K562 (cell line): ENCODE measurements around the gene HAL. TPM values are rescaled to one million over a fixed set of nuclear protein-coding genes. Genes with fewer than 3 reads are reported as not detected.

Source experiments
- ATAC-seq: fragments of 200-7000 bp; cut with Tn5 transposase; 3 replicates; pipeline ENCODE4 v1.9.1; 2020; ENCODE audit warnings: moderate library complexity
- BruUV-seq: library from RNA; stranded (reverse); fragments of 400-500 nt; replicated peaks from 2 replicates; lab custom pipeline; 2021; lab: Mats Ljungman, UMichigan
- CTCF ChIA-PET: fragments of 300-600 bp; formaldehyde crosslinking; extraction: SDS; loops from one replicate; lab custom pipeline; 2021; ENCODE audit warnings: low intra/inter-chr PET ratio; lab: Yijun Ruan, JAX
- POLR2A ChIA-PET: fragments of 300-600, 350-650 bp; sonication (Branson Sonifier 250); formaldehyde crosslinking; extraction: SDS; loops from one replicate; lab custom pipeline; 2021; ENCODE audit warnings: antibody characterized with exemption, inconsistent platforms; lab: Yijun Ruan, JAX
- DNase-seq, 4 experiments: peaks; one replicate each; pipeline versions ENCODE4 v3.0.0 to v3.0.0-alpha.2; 2011 to 2018; ENCODE audit warnings: low spot score in 3 of 4, mixed read lengths in 3 of 4; ENCODE audit errors: extremely low read depth in 1 of 4
- FAIRE-seq: peaks from 2 replicates; lab custom pipeline; 2011; peaks lifted over from hg19 to GRCh38; lab: Jason Lieb, UNC
- H2AFZ ChIP-seq: 2 replicates; pipeline ENCODE4 v1.6.0; 2011; ENCODE audit warnings: low read depth, low read length, control low read depth, inconsistent platforms
- H3K27ac ChIP-seq: fragments of 200-600 bp; 3 replicates; pipeline ENCODE4 v1.8.0; 2011; ENCODE audit warnings: low read depth, mild to moderate bottlenecking, control low read depth, inconsistent platforms, low read length, moderate library complexity, mixed read lengths; ENCODE audit errors: extremely low read depth
- H3K27me3 ChIP-seq, 2 experiments: fragments of 300-600 bp in 1 of 2; 2 replicates in 1 of 2; 3 replicates in 1 of 2; pipeline versions ENCODE4 v1.6.0 to v1.8.0; 2011; ENCODE audit warnings: inconsistent platforms in 2 of 2, low read length in 2 of 2, mild to moderate bottlenecking in 1 of 2, mixed read lengths in 1 of 2, moderate library complexity in 1 of 2; ENCODE audit not compliant: control insufficient read depth in 2 of 2, insufficient read depth in 2 of 2
- H3K36me3 ChIP-seq: fragments of 300-600 bp; 3 replicates; pipeline ENCODE4 v1.8.0; 2011; ENCODE audit warnings: mild to moderate bottlenecking, low read length, inconsistent platforms; ENCODE audit not compliant: control insufficient read depth, insufficient read depth
- H3K4me1 ChIP-seq, 2 experiments: fragments of 200-600 bp in 1 of 2; replicated peaks in 1 of 2; 2 replicates in 1 of 2; 3 replicates in 1 of 2; pipeline versions ENCODE4 v1.5.1 to v1.8.0; 2011; ENCODE audit warnings: inconsistent platforms in 2 of 2, low read length in 2 of 2, mild to moderate bottlenecking in 1 of 2, mixed read lengths in 1 of 2, moderate library complexity in 1 of 2; ENCODE audit not compliant: control insufficient read depth in 2 of 2, insufficient read depth in 2 of 2
- H3K4me2 ChIP-seq: 2 replicates; pipeline ENCODE4 v1.6.1; 2011; ENCODE audit warnings: low read length, control low read depth, inconsistent platforms, mixed read lengths; ENCODE audit not compliant: insufficient read depth
- H3K4me3 ChIP-seq: fragments of 200-600 bp; sonication (generic), shearing (Covaris generic); 2 replicates; pipeline ENCODE4 v1.5.1; 2016; ENCODE audit warnings: control low read depth, inconsistent platforms
- H3K79me2 ChIP-seq: fragments of 200-600 bp; 3 replicates; pipeline ENCODE4 v1.8.0; 2011; ENCODE audit warnings: low read length, inconsistent platforms; ENCODE audit not compliant: control insufficient read depth, insufficient read depth
- H3K9ac ChIP-seq, 2 experiments: 2 replicates each; pipeline versions ENCODE4 v1.6.0 to v1.6.1; 2011; ENCODE audit warnings: low read depth in 2 of 2, low read length in 2 of 2, control low read depth in 1 of 2, inconsistent platforms in 1 of 2, mild to moderate bottlenecking in 1 of 2, mixed read lengths in 1 of 2; ENCODE audit not compliant: insufficient read depth in 1 of 2
- H3K9me1 ChIP-seq: one replicate; pipeline ENCODE4 v1.6.0; 2011; ENCODE audit warnings: inconsistent platforms, mild to moderate bottlenecking, low read length, moderate library complexity; ENCODE audit not compliant: control insufficient read depth, insufficient read depth
- H3K9me3 ChIP-seq: replicated peaks from 2 replicates; pipeline ENCODE4 v1.5.1; 2011; ENCODE audit warnings: low read depth, low read length, inconsistent platforms; ENCODE audit not compliant: control insufficient read depth, insufficient read depth
- H4K20me1 ChIP-seq: replicated peaks from 2 replicates; pipeline ENCODE4 v1.6.1; 2011; ENCODE audit warnings: low read length, inconsistent platforms, mixed read lengths; ENCODE audit not compliant: control insufficient read depth, insufficient read depth
- NR4A1 ChIP-seq, 2 experiments: fragments of 250-450 bp in 1 of 2; fragments of 450-650 bp in 1 of 2; sonication (Bioruptor Pico) in 1 of 2; IDR thresholded peaks; 2 replicates each; pipeline versions ENCODE4 v1.4.0 to v1.6.1; 2016 to 2020; ENCODE audit warnings: mild to moderate bottlenecking in 2 of 2, missing compliant biosample characterization in 1 of 2, missing genetic modification characterization in 1 of 2, moderate library complexity in 1 of 2
- TAL1 ChIP-seq: fragments of 450-650 bp; IDR thresholded peaks from 2 replicates; pipeline ENCODE4 v1.6.1; 2016; ENCODE audit warnings: mild to moderate bottlenecking
- TCF3 ChIP-seq: sonication (generic); formaldehyde crosslinking; IDR thresholded peaks from 2 replicates; pipeline ENCODE4 v1.4.0; 2020; ENCODE audit warnings: mild to moderate bottlenecking, missing genetic modification reagents
- TEAD1 ChIP-seq, 2 experiments: fragments of 450-650 bp in 1 of 2; sonication (generic) in 1 of 2; formaldehyde crosslinking; IDR thresholded peaks; 2 replicates each; pipeline versions ENCODE4 v1.4.0 to v1.8.0; 2020 to 2022; ENCODE audit warnings: mild to moderate bottlenecking in 2 of 2, missing genetic modification reagents in 1 of 2
- ZZZ3 ChIP-seq: fragments of 450-650 bp; IDR thresholded peaks from 2 replicates; pipeline ENCODE4 v1.6.1; 2016; ENCODE audit warnings: antibody characterized with exemption, mild to moderate bottlenecking, moderate library complexity
- WGBS: fragments of 100-300 bp; shearing (Covaris generic); methylation state at CpG from one replicate; pipeline ENCODE4 v1.1.6; 2016; ENCODE audit warnings: low coverage, mixed read lengths; ENCODE audit not compliant: insufficient coverage; ENCODE audit errors: missing lambda C conversion rate; 5-methylcytosine and 5-hydroxymethylcytosine counted together
- in situ Hi-C: fragments of 300-500 bp; cut with MboI; formaldehyde crosslinking; loops from 4 replicates; pipeline ENCODE4 v1.15.0; 2018; ENCODE audit warnings: inconsistent platforms, mixed read lengths
- intact Hi-C: fragments of 100-400 bp; cut with micrococcal nuclease; formaldehyde crosslinking; loops from 2 replicates; pipeline ENCODE4 v1.14.2; 2022
- polyA plus RNA-seq, 8 experiments: library from polyadenylated mRNA; depleted of rRNA in 4 of 8; stranded (reverse) in 5 of 8; unstranded in 3 of 8; fragments of >200 nt; fragmentation: Nextera tagmentation in 2 of 8; fragmentation: Illumina TruSeq in 1 of 8; extraction: Ambion mirVana in 2 of 8; extraction: Trizol in 1 of 8; gene quantifications; 2 replicates each; pipeline versions ENCODE4 v1.2.1 to v1.2.3, GENCODE V29; 2011 to 2014; ENCODE audit warnings: inconsistent platforms in 1 of 8, missing spikeins in 1 of 8
- total RNA-seq, 7 experiments: library from RNA; depleted of rRNA in 6 of 7; stranded (reverse); fragments of >200 nt in 6 of 7; fragmentation: Illumina TruSeq in 2 of 7; extraction: Trizol in 2 of 7; gene quantifications; 2 replicates each; pipeline versions ENCODE4 v1.2.1 to v1.2.3, GENCODE V29; 2011 to 2021; ENCODE audit warnings: low replicate concordance in 1 of 7
- TF ChIP-seq, protein P1 (sequence below), 2 experiments: fragments of 450-650 bp in 1 of 2; IDR thresholded peaks; 2 replicates each; pipeline ENCODE4 v1.6.1; 2011 to 2017; ENCODE audit warnings: low read depth in 2 of 2, antibody characterized with exemption in 1 of 2, borderline replicate concordance in 1 of 2, low read length in 1 of 2, mild to moderate bottlenecking in 1 of 2, mixed read lengths in 1 of 2; ENCODE audit not compliant: control insufficient read depth in 1 of 2
- TF ChIP-seq, protein P2 (sequence below), 2 experiments: fragments of 450-650 bp in 1 of 2; sonication (generic) in 1 of 2; formaldehyde crosslinking in 1 of 2; IDR thresholded peaks; 2 replicates each; pipeline versions ENCODE4 v1.7.1 to v1.9.0; 2016 to 2022; ENCODE audit warnings: inconsistent platforms in 1 of 2, mild to moderate bottlenecking in 1 of 2, missing genetic modification reagents in 1 of 2
- TF ChIP-seq, protein P3 (sequence below): fragments of 250-450 bp; sonication (Bioruptor Pico); IDR thresholded peaks from 2 replicates; pipeline ENCODE4 v1.5.0; 2021

Gene HAL
- total and polyA plus RNA-seq, 9 of the 15 experiments (the other 6 are each of a cell fraction or from before 2014, with no cell fraction given) = 0.03 to 0.36 (median 0.20) TPM; not detected in 4

GRCh38 chr12:95978774-95979173 is 17.4 kb downstream of the HAL start:
- no peak overlapping the region for H3K4me3 ChIP-seq
- H3K4me2 ChIP-seq = no peak overlapping the region; the same call in 1 of the 2 replicates
- in situ Hi-C loops (no loop called here), intact Hi-C loops (no loop called here)
- no TSS peak for BruUV-seq
- no peaks in the 10 kb centered on the region for H4K20me1 ChIP-seq
- FAIRE-seq = no peak
- H3K9ac ChIP-seq = no peak overlapping the region
- H3K4me1 ChIP-seq = peaks cover 0 to 5% of the 10 kb centered on the region in 2 experiments; a peak in 1 of 5 replicates
- no peaks in the 10 kb centered on the region for H3K9me1 ChIP-seq
- no peak overlapping the region for H3K27ac ChIP-seq
- no peaks in the 10 kb centered on the region for H3K79me2 ChIP-seq
- ChIA-PET POLR2A (interaction anchor here (0.9 to 1.3 kb wide), 2 partner anchors 11 to 19 kb away, joined by 3 to 4 read pairs; no protein-coding TSS in a partner anchor), CTCF (no interaction called here)
- 9% methylated on average over 3 of the region's 3 CpGs for WGBS
- no peaks in the 10 kb centered on the region for H3K9me3 ChIP-seq
- peak in 1 of 4 experiments; percentile 6 for DNase-seq
- H3K27me3 ChIP-seq = peaks cover 17 to 18% of the 10 kb centered on the region in 2 experiments; a peak in 4 of 5 replicates
- ATAC-seq = no peak
- no peaks in the 10 kb centered on the region for H3K36me3 ChIP-seq
- H2AFZ ChIP-seq = no peak overlapping the region
- TF ChIP-seq TEAD1 (CRISPR knock-in tag; IDR thresholded peaks at IDR 0.05) (no peak), TCF3 (CRISPR knock-in tag) (peak; percentile 46; the same call in 1 of the 2 replicates), NR4A1 (CRISPR knock-in tag; IDR thresholded peaks at IDR 0.05) (no peak), NR4A1 (tag; IDR thresholded peaks at IDR 0.05) (no peak), TAL1 (peak; percentile 37; the same call in 1 of the 2 replicates), ZZZ3 (no peak)
- TF ChIP-seq, protein P1, sequence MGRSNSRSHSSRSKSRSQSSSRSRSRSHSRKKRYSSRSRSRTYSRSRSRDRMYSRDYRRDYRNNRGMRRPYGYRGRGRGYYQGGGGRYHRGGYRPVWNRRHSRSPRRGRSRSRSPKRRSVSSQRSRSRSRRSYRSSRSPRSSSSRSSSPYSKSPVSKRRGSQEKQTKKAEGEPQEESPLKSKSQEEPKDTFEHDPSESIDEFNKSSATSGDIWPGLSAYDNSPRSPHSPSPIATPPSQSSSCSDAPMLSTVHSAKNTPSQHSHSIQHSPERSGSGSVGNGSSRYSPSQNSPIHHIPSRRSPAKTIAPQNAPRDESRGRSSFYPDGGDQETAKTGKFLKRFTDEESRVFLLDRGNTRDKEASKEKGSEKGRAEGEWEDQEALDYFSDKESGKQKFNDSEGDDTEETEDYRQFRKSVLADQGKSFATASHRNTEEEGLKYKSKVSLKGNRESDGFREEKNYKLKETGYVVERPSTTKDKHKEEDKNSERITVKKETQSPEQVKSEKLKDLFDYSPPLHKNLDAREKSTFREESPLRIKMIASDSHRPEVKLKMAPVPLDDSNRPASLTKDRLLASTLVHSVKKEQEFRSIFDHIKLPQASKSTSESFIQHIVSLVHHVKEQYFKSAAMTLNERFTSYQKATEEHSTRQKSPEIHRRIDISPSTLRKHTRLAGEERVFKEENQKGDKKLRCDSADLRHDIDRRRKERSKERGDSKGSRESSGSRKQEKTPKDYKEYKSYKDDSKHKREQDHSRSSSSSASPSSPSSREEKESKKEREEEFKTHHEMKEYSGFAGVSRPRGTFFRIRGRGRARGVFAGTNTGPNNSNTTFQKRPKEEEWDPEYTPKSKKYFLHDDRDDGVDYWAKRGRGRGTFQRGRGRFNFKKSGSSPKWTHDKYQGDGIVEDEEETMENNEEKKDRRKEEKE (IDR thresholded peaks at IDR 0.05; ENCODE audit: borderline replicate concordance in 1 of 2, control insufficient read depth in 1 of 2, low read depth in 2 of 2, low read length in 1 of 2) = no peak
- TF ChIP-seq, protein P2, sequence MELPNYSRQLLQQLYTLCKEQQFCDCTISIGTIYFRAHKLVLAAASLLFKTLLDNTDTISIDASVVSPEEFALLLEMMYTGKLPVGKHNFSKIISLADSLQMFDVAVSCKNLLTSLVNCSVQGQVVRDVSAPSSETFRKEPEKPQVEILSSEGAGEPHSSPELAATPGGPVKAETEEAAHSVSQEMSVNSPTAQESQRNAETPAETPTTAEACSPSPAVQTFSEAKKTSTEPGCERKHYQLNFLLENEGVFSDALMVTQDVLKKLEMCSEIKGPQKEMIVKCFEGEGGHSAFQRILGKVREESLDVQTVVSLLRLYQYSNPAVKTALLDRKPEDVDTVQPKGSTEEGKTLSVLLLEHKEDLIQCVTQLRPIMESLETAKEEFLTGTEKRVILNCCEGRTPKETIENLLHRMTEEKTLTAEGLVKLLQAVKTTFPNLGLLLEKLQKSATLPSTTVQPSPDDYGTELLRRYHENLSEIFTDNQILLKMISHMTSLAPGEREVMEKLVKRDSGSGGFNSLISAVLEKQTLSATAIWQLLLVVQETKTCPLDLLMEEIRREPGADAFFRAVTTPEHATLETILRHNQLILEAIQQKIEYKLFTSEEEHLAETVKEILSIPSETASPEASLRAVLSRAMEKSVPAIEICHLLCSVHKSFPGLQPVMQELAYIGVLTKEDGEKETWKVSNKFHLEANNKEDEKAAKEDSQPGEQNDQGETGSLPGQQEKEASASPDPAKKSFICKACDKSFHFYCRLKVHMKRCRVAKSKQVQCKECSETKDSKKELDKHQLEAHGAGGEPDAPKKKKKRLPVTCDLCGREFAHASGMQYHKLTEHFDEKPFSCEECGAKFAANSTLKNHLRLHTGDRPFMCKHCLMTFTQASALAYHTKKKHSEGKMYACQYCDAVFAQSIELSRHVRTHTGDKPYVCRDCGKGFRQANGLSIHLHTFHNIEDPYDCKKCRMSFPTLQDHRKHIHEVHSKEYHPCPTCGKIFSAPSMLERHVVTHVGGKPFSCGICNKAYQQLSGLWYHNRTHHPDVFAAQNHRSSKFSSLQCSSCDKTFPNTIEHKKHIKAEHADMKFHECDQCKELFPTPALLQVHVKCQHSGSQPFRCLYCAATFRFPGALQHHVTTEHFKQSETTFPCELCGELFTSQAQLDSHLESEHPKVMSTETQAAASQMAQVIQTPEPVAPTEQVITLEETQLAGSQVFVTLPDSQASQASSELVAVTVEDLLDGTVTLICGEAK (IDR thresholded peaks at IDR 0.05) = no peak
- TF ChIP-seq, protein P2 (CRISPR knock-in tag; IDR thresholded peaks at IDR 0.05) = no peak
- TF ChIP-seq, protein P3, sequence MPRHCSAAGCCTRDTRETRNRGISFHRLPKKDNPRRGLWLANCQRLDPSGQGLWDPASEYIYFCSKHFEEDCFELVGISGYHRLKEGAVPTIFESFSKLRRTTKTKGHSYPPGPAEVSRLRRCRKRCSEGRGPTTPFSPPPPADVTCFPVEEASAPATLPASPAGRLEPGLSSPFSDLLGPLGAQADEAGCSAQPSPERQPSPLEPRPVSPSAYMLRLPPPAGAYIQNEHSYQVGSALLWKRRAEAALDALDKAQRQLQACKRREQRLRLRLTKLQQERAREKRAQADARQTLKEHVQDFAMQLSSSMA (CRISPR knock-in tag) = no peak
